Spleen (tissue), 7 donors: ENCODE data around the gene OTOS.

ENCODE experiments used
- POLR2A ChIP-seq, 3 donors: fragments of 450-650 bp; IDR thresholded peaks; one replicate each; pipeline ENCODE4 v1.5.1; 2017; ENCODE audit warnings: antibody characterized with exemption in 3 of 3, mild to moderate bottlenecking in 1 of 3
- POLR2AphosphoS5 ChIP-seq, 3 donors: sonication (generic); formaldehyde crosslinking; IDR thresholded peaks; one replicate each; pipeline ENCODE4 v1.5.1; 2017; ENCODE audit warnings: antibody characterized with exemption in 3 of 3
- TF ChIP-seq, protein P1 (sequence below), 11 experiments: fragments of 200-600 bp in 7 of 11; fragments of 450-650 bp in 4 of 11; sonication (generic) in 4 of 11; IDR thresholded peaks in 8 of 11; conservative IDR thresholded peaks in 3 of 11; 1 replicate in 7 of 11; 2 replicates in 4 of 11; pipeline versions ENCODE4 v1.4.0 to v1.8.0; 2016 to 2021; ENCODE audit warnings: antibody characterized with exemption in 11 of 11, inconsistent platforms in 4 of 11, mild to moderate bottlenecking in 1 of 11
- donor health status: DM: no; HTN: no; CAD: no; lungs with moderate emphysema.
- donor health status: DM: no; HTN: no; CAD: no.
- donor health status: DM: no; HTN: no; CAD: no.

DNA sequence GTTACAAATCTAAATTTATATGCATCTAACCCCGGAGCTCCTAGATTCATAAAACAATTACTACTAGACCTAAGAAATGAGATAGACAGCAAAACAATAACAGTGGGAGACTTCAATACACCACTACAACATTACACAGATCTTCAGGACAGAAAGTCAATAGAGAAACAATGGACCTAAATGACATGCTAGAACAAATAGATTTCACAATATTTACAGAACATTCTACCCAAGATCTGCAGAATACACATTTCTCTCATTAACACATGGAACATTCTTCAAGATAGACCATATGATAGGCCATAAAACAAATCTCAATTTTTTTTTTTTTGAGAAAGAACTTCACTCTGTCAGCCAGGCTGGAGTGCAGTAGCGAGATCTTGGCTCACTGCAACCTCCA is 42.1 kb downstream of the OTOS start:
- TF ChIP-seq, protein P1, sequence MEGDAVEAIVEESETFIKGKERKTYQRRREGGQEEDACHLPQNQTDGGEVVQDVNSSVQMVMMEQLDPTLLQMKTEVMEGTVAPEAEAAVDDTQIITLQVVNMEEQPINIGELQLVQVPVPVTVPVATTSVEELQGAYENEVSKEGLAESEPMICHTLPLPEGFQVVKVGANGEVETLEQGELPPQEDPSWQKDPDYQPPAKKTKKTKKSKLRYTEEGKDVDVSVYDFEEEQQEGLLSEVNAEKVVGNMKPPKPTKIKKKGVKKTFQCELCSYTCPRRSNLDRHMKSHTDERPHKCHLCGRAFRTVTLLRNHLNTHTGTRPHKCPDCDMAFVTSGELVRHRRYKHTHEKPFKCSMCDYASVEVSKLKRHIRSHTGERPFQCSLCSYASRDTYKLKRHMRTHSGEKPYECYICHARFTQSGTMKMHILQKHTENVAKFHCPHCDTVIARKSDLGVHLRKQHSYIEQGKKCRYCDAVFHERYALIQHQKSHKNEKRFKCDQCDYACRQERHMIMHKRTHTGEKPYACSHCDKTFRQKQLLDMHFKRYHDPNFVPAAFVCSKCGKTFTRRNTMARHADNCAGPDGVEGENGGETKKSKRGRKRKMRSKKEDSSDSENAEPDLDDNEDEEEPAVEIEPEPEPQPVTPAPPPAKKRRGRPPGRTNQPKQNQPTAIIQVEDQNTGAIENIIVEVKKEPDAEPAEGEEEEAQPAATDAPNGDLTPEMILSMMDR (IDR thresholded peaks at IDR 0.05 in 8 of 11, conservative IDR thresholded peaks at IDR 0.05 in 3 of 11), result no peak
- TF ChIP-seq POLR2AphosphoS5 (IDR thresholded peaks at IDR 0.05), result no peak
- TF ChIP-seq POLR2A (IDR thresholded peaks at IDR 0.05), result no peak
